ENCODE measurements around the gene SYT1. TPM values are rescaled to one million over a fixed set of nuclear protein-coding genes. Genes with fewer than 3 reads are reported as not detected.
A peak's percentile ranks its signal among the peaks of the same experiment; 100 is the strongest.

Gene SYT1
- total and polyA plus RNA-seq, 2 donors (not counting 1 experiment from before 2014, with no cell fraction given): 0.90 to 2.1 TPM

GRCh38 chr12:79114896-79115295 lies 250.3 kb downstream of the SYT1 start:
- Histone ChIP-seq H4K20me1 (ENCODE audit: control insufficient read depth, extremely low read depth, insufficient read depth, low read length) (no peaks in the 10 kb centered on the region), H3K36me3 (ENCODE audit: control insufficient read depth, insufficient read depth, low read length) (no peaks in the 10 kb centered on the region), H3K9me3 (ENCODE audit: control insufficient read depth, insufficient read depth, low read depth, low read length) (no peaks in the 10 kb centered on the region), H3K27ac (ENCODE audit: insufficient read depth, low read length) (no peak overlapping the region), H3K4me3 (replicated peaks in 1 of 4; ENCODE audit: control extremely low read depth in 1 of 4, insufficient read depth in 1 of 4, low read depth in 3 of 4, low read length in 4 of 4) (no peak overlapping the region), H3K79me2 (ENCODE audit: control insufficient read depth, insufficient read depth, low read length) (no peaks in the 10 kb centered on the region), H2AFZ (ENCODE audit: low read length) (no peak overlapping the region), H3K4me1 (ENCODE audit: control insufficient read depth, extremely low read depth, insufficient read depth, low read length) (no peaks in the 10 kb centered on the region), H3K27me3 (ENCODE audit: control insufficient read depth, insufficient read depth, low read length) (no peaks in the 10 kb centered on the region), H3K9ac (ENCODE audit: insufficient read depth, low read length) (no peak overlapping the region), H3K4me2 (ENCODE audit: extremely low read depth, insufficient read depth, low read length) (no peak overlapping the region)
- TF ChIP-seq EZH2 (IDR thresholded peaks at IDR 0.05; ENCODE audit: low read length, missing control alignments) (no peak), CTCF (conservative IDR thresholded peaks at IDR 0.05 in 1 of 2, IDR thresholded peaks at IDR 0.05 in 1 of 2; ENCODE audit: low read depth in 1 of 2, low read length in 2 of 2) (no peak)
- DNase-seq (ENCODE audit: low read depth in 2 of 2): no peak

- DNase-seq (ENCODE audit: low read depth in 2 of 2): no peak
- Histone ChIP-seq H3K4me2 (ENCODE audit: extremely low read depth, insufficient read depth, low read length) (no peak overlapping the region), H3K27ac (ENCODE audit: insufficient read depth, low read length) (no peak overlapping the region), H3K4me3 (replicated peaks in 1 of 4; ENCODE audit: control extremely low read depth in 1 of 4, insufficient read depth in 1 of 4, low read depth in 3 of 4, low read length in 4 of 4) (no peak overlapping the region), H3K9ac (ENCODE audit: insufficient read depth, low read length) (no peak overlapping the region), H4K20me1 (ENCODE audit: control insufficient read depth, extremely low read depth, insufficient read depth, low read length) (no peaks in the 10 kb centered on the region), H3K36me3 (ENCODE audit: control insufficient read depth, insufficient read depth, low read length) (no peaks in the 10 kb centered on the region), H3K27me3 (ENCODE audit: control insufficient read depth, insufficient read depth, low read length) (no peaks in the 10 kb centered on the region), H3K4me1 (ENCODE audit: control insufficient read depth, extremely low read depth, insufficient read depth, low read length) (no peaks in the 10 kb centered on the region), H3K79me2 (ENCODE audit: control insufficient read depth, insufficient read depth, low read length) (no peaks in the 10 kb centered on the region), H3K9me3 (ENCODE audit: control insufficient read depth, insufficient read depth, low read depth, low read length) (no peaks in the 10 kb centered on the region), H2AFZ (ENCODE audit: low read length) (no peak overlapping the region)
- TF ChIP-seq EZH2 (IDR thresholded peaks at IDR 0.05; ENCODE audit: low read length, missing control alignments): no peak
- TF ChIP-seq CTCF (conservative IDR thresholded peaks at IDR 0.05 in 1 of 2, IDR thresholded peaks at IDR 0.05 in 1 of 2; ENCODE audit: low read depth in 1 of 2, low read length in 2 of 2): no peak
Observed at GRCh38 chr12:79115743-79116142, 251.2 kb downstream of the SYT1 start.

GRCh38 chr12:79119796-79120195 lies 255.2 kb downstream of the SYT1 start:
- H2AFZ ChIP-seq (ENCODE audit: low read length): no peak overlapping the region
- H3K9ac ChIP-seq (ENCODE audit: insufficient read depth, low read length): no peak overlapping the region
- no peaks in the 10 kb centered on the region for H4K20me1 ChIP-seq (ENCODE audit: control insufficient read depth, extremely low read depth, insufficient read depth, low read length)
- no peaks in the 10 kb centered on the region for H3K27me3 ChIP-seq (ENCODE audit: control insufficient read depth, insufficient read depth, low read length)
- H3K36me3 ChIP-seq (ENCODE audit: control insufficient read depth, insufficient read depth, low read length): no peaks in the 10 kb centered on the region
- no peaks in the 10 kb centered on the region for H3K79me2 ChIP-seq (ENCODE audit: control insufficient read depth, insufficient read depth, low read length)
- no peak overlapping the region for H3K4me3 ChIP-seq (replicated peaks in 1 of 4; ENCODE audit: control extremely low read depth in 1 of 4, insufficient read depth in 1 of 4, low read depth in 3 of 4, low read length in 4 of 4)
- no peaks in the 10 kb centered on the region for H3K4me1 ChIP-seq (ENCODE audit: control insufficient read depth, extremely low read depth, insufficient read depth, low read length)
- DNase-seq (ENCODE audit: low read depth in 2 of 2): no peak
- H3K9me3 ChIP-seq (ENCODE audit: control insufficient read depth, insufficient read depth, low read depth, low read length): no peaks in the 10 kb centered on the region
- H3K27ac ChIP-seq (ENCODE audit: insufficient read depth, low read length): no peak overlapping the region
- TF ChIP-seq CTCF (conservative IDR thresholded peaks at IDR 0.05 in 1 of 2, IDR thresholded peaks at IDR 0.05 in 1 of 2; ENCODE audit: low read depth in 1 of 2, low read length in 2 of 2) (peak in 1 of 2 donors; percentile 6), EZH2 (IDR thresholded peaks at IDR 0.05; ENCODE audit: low read length, missing control alignments) (no peak)
- no peak overlapping the region for H3K4me2 ChIP-seq (ENCODE audit: extremely low read depth, insufficient read depth, low read length)
